Body of pancreas (tissue), 4 donors: ENCODE results near the gene FAS. TPM values are rescaled to one million over a fixed set of nuclear protein-coding genes. Genes with fewer than 3 reads are reported as not detected.

Source experiments
- ATAC-seq: fragments of 150-250 bp; one replicate; pipeline ENCODE4 v1.9.1; 2016
- DNase-seq, 4 donors: peaks; one replicate each; pipeline ENCODE4 v3.0.0-alpha.2; 2019
- H3K27ac ChIP-seq, 4 donors: fragments of 200-600 bp; sonication (generic); 1 replicate in 3 of 4; 2 replicates in 1 of 4; pipeline versions ENCODE4 v1.5.1 to v1.6.1; 2016 to 2019; ENCODE audit warnings: mild to moderate bottlenecking in 1 of 4, mixed read lengths in 1 of 4, moderate library complexity in 1 of 4
- H3K27me3 ChIP-seq, 2 donors: fragments of 200-600 bp; sonication (generic); one replicate each; pipeline ENCODE4 v1.6.0; 2016; ENCODE audit warnings: mild to moderate bottlenecking in 1 of 2
- H3K36me3 ChIP-seq, 2 donors: fragments of 200-600 bp; sonication (generic); replicated peaks in 1 of 2; 2 replicates each; pipeline ENCODE4 v1.5.1; 2016; ENCODE audit warnings: low read depth in 2 of 2; ENCODE audit not compliant: insufficient read depth in 1 of 2
- H3K4me1 ChIP-seq: fragments of 200-600 bp; sonication (generic); one replicate; pipeline ENCODE4 v1.6.0; 2016
- H3K4me3 ChIP-seq, 2 donors: fragments of 200-600 bp; sonication (generic); 1 replicate in 1 of 2; 2 replicates in 1 of 2; pipeline ENCODE4 v1.5.1; 2016 to 2019
- H3K9me3 ChIP-seq, 3 donors: fragments of 200-600 bp; sonication (generic); 1 replicate in 2 of 3; 2 replicates in 1 of 3; pipeline ENCODE4 v1.5.1; 2016
- CTCF ChIP-seq, 7 experiments: fragments of 450-650 bp in 4 of 7; fragments of 200-600 bp in 3 of 7; sonication (generic) in 3 of 7; IDR thresholded peaks; one replicate each; pipeline ENCODE4 v1.5.1; 2016 to 2019; ENCODE audit warnings: antibody characterized with exemption in 7 of 7
- POLR2A ChIP-seq, 3 donors: fragments of 450-650 bp; IDR thresholded peaks; one replicate each; pipeline ENCODE4 v1.6.1; 2016; ENCODE audit warnings: antibody characterized with exemption in 3 of 3, mild to moderate bottlenecking in 2 of 3
- WGBS, 2 donors: methylation state at CpG; one replicate each; pipeline ENCODE4 v1.1.5; 2017; 5-methylcytosine and 5-hydroxymethylcytosine counted together
- intact Hi-C: fragments of 100-400 bp; cut with DNase I; formaldehyde crosslinking; loops from one replicate; pipeline ENCODE4 v1.15.1; 2023
- total RNA-seq, 2 donors: library from RNA; depleted of rRNA; stranded (reverse); fragments of >200 nt; gene quantifications; one replicate each; pipeline ENCODE4 v1.1.0, GENCODE V29; 2016

FAS gene
- total RNA-seq, 2 donors from 2014 or later, result 13.7 to 22.1 TPM

- H3K4me1 ChIP-seq, result peaks cover 16% of the 10 kb centered on the region
Measured at GRCh38 chr10:88991899-88992320, 1.3 kb downstream of the FAS start.

GRCh38 chr10:88992921-88993524 lies 2.4 kb downstream of the FAS start:
- Histone ChIP-seq H3K36me3 (no peaks in the 10 kb centered on the region), H3K4me3 (no peak overlapping the region), H3K9me3 (no peaks in the 10 kb centered on the region), H3K27me3 (no peaks in the 10 kb centered on the region), H3K4me1 (peaks cover 16% of the 10 kb centered on the region), H3K27ac (peak overlapping the region in 1 of 4 donors; percentile 31)
- TF ChIP-seq POLR2A (IDR thresholded peaks at IDR 0.05) (no peak), CTCF (IDR thresholded peaks at IDR 0.05) (no peak)
- DNase-seq (no peak), ATAC-seq (no peak)
- intact Hi-C loops, result no loop called here
- WGBS, 2 donors, result 71 to 72% methylated on average over 3 of the region's 3 CpGs

More at GRCh38 chr10:88991899-88992320, 1.3 kb downstream of the FAS start:
- Histone ChIP-seq H3K27me3 (no peaks in the 10 kb centered on the region), H3K27ac (peak overlapping the region in 3 of 4 donors; percentile 78 to 88 (median 87)), H3K9me3 (no peaks in the 10 kb centered on the region), H3K4me3 (peak overlapping the region; percentile 65 to 81), H3K36me3 (no peaks in the 10 kb centered on the region)
- WGBS, 2 donors, result 11 to 21% methylated on average over 6 of the region's 6 CpGs
- TF ChIP-seq CTCF (IDR thresholded peaks at IDR 0.05) (no peak), POLR2A (IDR thresholded peaks at IDR 0.05) (no peak)
- intact Hi-C loops, result no loop called here
- ATAC-seq (no peak), DNase-seq (no peak)

GRCh38 chr10:88994019-88994418 lies 3.4 kb downstream of the FAS start:
- H3K27ac ChIP-seq, result no peak overlapping the region
- TF ChIP-seq POLR2A (IDR thresholded peaks at IDR 0.05), result no peak
- TF ChIP-seq CTCF (IDR thresholded peaks at IDR 0.05), result no peak
- H3K4me1 ChIP-seq, result peaks cover 16% of the 10 kb centered on the region
- no peaks in the 10 kb centered on the region for H3K36me3 ChIP-seq
- no peaks in the 10 kb centered on the region for H3K27me3 ChIP-seq
- intact Hi-C loops, result no loop called here
- H3K4me3 ChIP-seq, result no peak overlapping the region
- WGBS, 2 donors, result 38 to 53% methylated on average over 1 of the region's 1 CpG
- DNase-seq (no peak), ATAC-seq (no peak)
- H3K9me3 ChIP-seq, result no peaks in the 10 kb centered on the region

- Histone ChIP-seq H3K36me3 (no peaks in the 10 kb centered on the region), H3K9me3 (no peaks in the 10 kb centered on the region), H3K27ac (no peak overlapping the region), H3K27me3 (no peaks in the 10 kb centered on the region), H3K4me1 (peaks cover 8% of the 10 kb centered on the region), H3K4me3 (no peak overlapping the region)
- intact Hi-C loops, result no loop called here
- ATAC-seq (no peak), DNase-seq (no peak)
- no peak for TF ChIP-seq POLR2A (IDR thresholded peaks at IDR 0.05)
- no peak for TF ChIP-seq CTCF (IDR thresholded peaks at IDR 0.05)
- 65 to 72% methylated on average over 7 of the region's 7 CpGs for WGBS, 2 donors
Measured at GRCh38 chr10:88995156-88995876, 4.7 kb downstream of the FAS start.
